Neural progenitor cell (in vitro differentiated cells): ENCODE measurements around the gene SSBP2. TPM values are rescaled to one million over a fixed set of nuclear protein-coding genes. Genes with fewer than 3 reads are reported as not detected.

ENCODE experiments used
- DNase-seq: peaks from one replicate; pipeline ENCODE4 v3.0.0-alpha.2; 2016; ENCODE audit warnings: low spot score
- H2AFZ ChIP-seq: fragments of 200-600 bp; sonication (generic); replicated peaks from 2 replicates; pipeline ENCODE4 v1.6.1; 2016; ENCODE audit warnings: antibody characterized with exemption
- H3F3A ChIP-seq: fragments of 200-600 bp; sonication (generic); 2 replicates; pipeline ENCODE4 v1.6.1; 2016; ENCODE audit warnings: antibody characterized with exemption, low read depth
- H3K27ac ChIP-seq: fragments of 200-600 bp; sonication (generic); 2 replicates; pipeline ENCODE4 v1.5.1; 2016; ENCODE audit warnings: mild to moderate bottlenecking
- H3K27me3 ChIP-seq: fragments of 200-600 bp; sonication (generic); 2 replicates; pipeline ENCODE4 v1.6.1; 2016; ENCODE audit warnings: mild to moderate bottlenecking, moderate library complexity
- H3K36me3 ChIP-seq: fragments of 200-600 bp; sonication (generic); 2 replicates; pipeline ENCODE4 v1.5.1; 2016
- H3K4me1 ChIP-seq: fragments of 200-600 bp; sonication (generic); 2 replicates; pipeline ENCODE4 v1.6.1; 2016; ENCODE audit warnings: mixed run types
- H3K4me2 ChIP-seq: fragments of 200-600 bp; sonication (generic); 2 replicates; pipeline ENCODE4 v1.6.1; 2016
- H3K4me3 ChIP-seq: fragments of 200-600 bp; sonication (generic); 2 replicates; pipeline ENCODE4 v1.5.1; 2016
- H3K79me2 ChIP-seq: fragments of 200-600 bp; sonication (generic); 2 replicates; pipeline ENCODE4 v1.6.1; 2016; ENCODE audit warnings: low read depth
- H3K9ac ChIP-seq: fragments of 200-600 bp; sonication (generic); 2 replicates; pipeline ENCODE4 v1.6.1; 2016
- H3K9me3 ChIP-seq: fragments of 200-600 bp; sonication (generic); 2 replicates; pipeline ENCODE4 v1.5.1; 2016; ENCODE audit warnings: low read depth
- H4K20me1 ChIP-seq: fragments of 200-600 bp; sonication (generic); 2 replicates; pipeline ENCODE4 v1.6.1; 2016; ENCODE audit warnings: low read depth
- H3K27ac Mint-ChIP-seq: 3 replicates; pipeline ENCODE4 v1.8.0; 2021; ENCODE audit warnings: mixed read lengths
- H3K27me3 Mint-ChIP-seq: 2 replicates; pipeline ENCODE4 v1.8.0; 2022; ENCODE audit warnings: low read depth, mild to moderate bottlenecking, inconsistent platforms, moderate library complexity, mixed read lengths; ENCODE audit not compliant: insufficient read depth
- H3K36me3 Mint-ChIP-seq: 3 replicates; pipeline ENCODE4 v1.8.0; 2021; ENCODE audit warnings: mixed read lengths
- H3K4me1 Mint-ChIP-seq: 3 replicates; pipeline ENCODE4 v1.8.0; 2021; ENCODE audit warnings: mixed read lengths
- H3K4me3 Mint-ChIP-seq: 3 replicates; pipeline ENCODE4 v1.8.0; 2021; ENCODE audit warnings: mild to moderate bottlenecking, moderate library complexity, mixed read lengths
- H3K9me3 Mint-ChIP-seq: 3 replicates; pipeline ENCODE4 v1.8.0; 2020; ENCODE audit warnings: mixed read lengths
- CTCF ChIP-seq: fragments of 200-600 bp; sonication (generic); IDR thresholded peaks from 2 replicates; pipeline ENCODE4 v1.5.1; 2017; ENCODE audit warnings: antibody characterized with exemption, mild to moderate bottlenecking
- EZH2 ChIP-seq: fragments of 200-600 bp; sonication (generic); IDR thresholded peaks from 2 replicates; pipeline ENCODE4 v1.6.1; 2017; ENCODE audit warnings: antibody characterized with exemption, mild to moderate bottlenecking, moderate library complexity
- EZH2phosphoT487 ChIP-seq: fragments of 200-600 bp; sonication (generic); IDR thresholded peaks from 2 replicates; pipeline ENCODE4 v1.6.1; 2017; ENCODE audit warnings: antibody characterized with exemption
- total RNA-seq: library from RNA; depleted of rRNA; stranded (reverse); fragments of >200 nt; gene quantifications from 2 replicates; pipeline ENCODE4 v1.2.3, GENCODE V29; 2015; ENCODE audit warnings: low replicate concordance

SSBP2 gene
- total RNA-seq, 1 donor from 2014 or later = 175 TPM

- peaks cover 7% of the 10 kb centered on the region for H3K4me1 ChIP-seq
- H4K20me1 ChIP-seq = peaks cover 6% of the 10 kb centered on the region
- peaks cover 22% of the 10 kb centered on the region for H3K79me2 ChIP-seq
- Mint-ChIP-seq H3K4me1 (peaks cover 3% of the 10 kb centered on the region), H3K27ac (no peak overlapping the region), H3K36me3 (peaks cover 4% of the 10 kb centered on the region), H3K9me3 (no peaks in the 10 kb centered on the region), H3K4me3 (no peak overlapping the region), H3K27me3 (no peaks in the 10 kb centered on the region)
- H3K9ac ChIP-seq = no peak overlapping the region
- no peak overlapping the region for H3K4me3 ChIP-seq
- H3F3A ChIP-seq = no peaks in the 10 kb centered on the region
- no peak for TF ChIP-seq EZH2phosphoT487
- H3K4me2 ChIP-seq = no peak overlapping the region
- no peak overlapping the region for H3K27ac ChIP-seq
- no peak overlapping the region for H2AFZ ChIP-seq
- H3K27me3 ChIP-seq = no peaks in the 10 kb centered on the region
- H3K9me3 ChIP-seq = no peaks in the 10 kb centered on the region
- DNase-seq = no peak
- H3K36me3 ChIP-seq = peaks cover 7% of the 10 kb centered on the region
These were observed 111.3 kb downstream of the SSBP2 start for GRCh38 chr5:81639556-81639955.

- Histone ChIP-seq H3K4me3 (no peak overlapping the region), H3K4me1 (peaks cover 7% of the 10 kb centered on the region), H3K27me3 (no peaks in the 10 kb centered on the region), H3K4me2 (no peak overlapping the region), H3F3A (no peaks in the 10 kb centered on the region), H3K36me3 (peaks cover 7% of the 10 kb centered on the region), H3K27ac (no peak overlapping the region), H3K9ac (no peak overlapping the region), H3K9me3 (no peaks in the 10 kb centered on the region), H3K79me2 (peaks cover 22% of the 10 kb centered on the region), H2AFZ (no peak overlapping the region), H4K20me1 (peaks cover 6% of the 10 kb centered on the region)
- Mint-ChIP-seq H3K27me3 (no peaks in the 10 kb centered on the region), H3K4me3 (no peak overlapping the region), H3K9me3 (no peaks in the 10 kb centered on the region), H3K4me1 (peaks cover 3% of the 10 kb centered on the region), H3K27ac (no peak overlapping the region), H3K36me3 (peaks cover 4% of the 10 kb centered on the region)
- TF ChIP-seq EZH2 = no peak
- TF ChIP-seq CTCF = no peak
- TF ChIP-seq EZH2phosphoT487 = no peak
- no peak for DNase-seq
These were observed 112.4 kb downstream of the SSBP2 start for GRCh38 chr5:81638471-81638870.

GRCh38 chr5:81633891-81634290 is 117.0 kb downstream of the SSBP2 start:
- no peak overlapping the region for H3K27ac Mint-ChIP-seq
- H3K36me3 ChIP-seq = peaks cover 13% of the 10 kb centered on the region
- no peaks in the 10 kb centered on the region for H3K27me3 ChIP-seq
- H3K9ac ChIP-seq = no peak overlapping the region
- peaks cover 3% of the 10 kb centered on the region for H3K4me1 Mint-ChIP-seq
- no peaks in the 10 kb centered on the region for H3K9me3 ChIP-seq
- no peak overlapping the region for H3K4me3 Mint-ChIP-seq
- H2AFZ ChIP-seq = no peak overlapping the region
- H3K36me3 Mint-ChIP-seq = peaks cover 7% of the 10 kb centered on the region
- H3K4me2 ChIP-seq = no peak overlapping the region
- TF ChIP-seq CTCF (no peak), EZH2phosphoT487 (no peak), EZH2 (no peak)
- H3F3A ChIP-seq = no peaks in the 10 kb centered on the region
- DNase-seq = no peak
- no peak overlapping the region for H3K4me3 ChIP-seq
- H3K27ac ChIP-seq = no peak overlapping the region
- H3K9me3 Mint-ChIP-seq = no peaks in the 10 kb centered on the region
- peaks cover 7% of the 10 kb centered on the region for H3K4me1 ChIP-seq
- H3K79me2 ChIP-seq = peaks cover 12% of the 10 kb centered on the region
- H3K27me3 Mint-ChIP-seq = peaks cover 2% of the 10 kb centered on the region
- H4K20me1 ChIP-seq = peaks cover 5% of the 10 kb centered on the region

- Histone ChIP-seq H2AFZ (no peak overlapping the region), H3K9ac (no peak overlapping the region), H3K4me3 (no peak overlapping the region), H3K27me3 (no peaks in the 10 kb centered on the region), H3F3A (no peaks in the 10 kb centered on the region), H3K36me3 (peaks cover 13% of the 10 kb centered on the region), H3K4me2 (no peak overlapping the region), H3K9me3 (no peaks in the 10 kb centered on the region), H3K4me1 (peaks cover 7% of the 10 kb centered on the region), H3K27ac (no peak overlapping the region), H4K20me1 (peaks cover 5% of the 10 kb centered on the region), H3K79me2 (peaks cover 8% of the 10 kb centered on the region)
- DNase-seq = no peak
- no peak overlapping the region for H3K4me3 Mint-ChIP-seq
- H3K36me3 Mint-ChIP-seq = peaks cover 11% of the 10 kb centered on the region
- TF ChIP-seq CTCF (no peak), EZH2 (no peak), EZH2phosphoT487 (no peak)
- H3K27me3 Mint-ChIP-seq = peaks cover 2% of the 10 kb centered on the region
- H3K27ac Mint-ChIP-seq = no peak overlapping the region
- H3K4me1 Mint-ChIP-seq = peaks cover 3% of the 10 kb centered on the region
- H3K9me3 Mint-ChIP-seq = no peaks in the 10 kb centered on the region
These were observed 117.4 kb downstream of the SSBP2 start for GRCh38 chr5:81633471-81633870.
